PC-3 (cell line): ENCODE data around the gene TRPM2.

Source experiments
- CTCF ChIP-seq: fragments of 300-600 bp; sonication (generic); conservative IDR thresholded peaks from 2 replicates; pipeline ENCODE4 v1.5.1; 2017; ENCODE audit warnings: antibody characterized with exemption, low read depth, mild to moderate bottlenecking, low read length
- EZH2 ChIP-seq: fragments of 300-600 bp; sonication (generic); IDR thresholded peaks from one replicate; pipeline ENCODE4 v1.6.1; 2017; ENCODE audit warnings: antibody characterized with exemption, mild to moderate bottlenecking, low read length; ENCODE audit not compliant: unreplicated experiment

DNA sequence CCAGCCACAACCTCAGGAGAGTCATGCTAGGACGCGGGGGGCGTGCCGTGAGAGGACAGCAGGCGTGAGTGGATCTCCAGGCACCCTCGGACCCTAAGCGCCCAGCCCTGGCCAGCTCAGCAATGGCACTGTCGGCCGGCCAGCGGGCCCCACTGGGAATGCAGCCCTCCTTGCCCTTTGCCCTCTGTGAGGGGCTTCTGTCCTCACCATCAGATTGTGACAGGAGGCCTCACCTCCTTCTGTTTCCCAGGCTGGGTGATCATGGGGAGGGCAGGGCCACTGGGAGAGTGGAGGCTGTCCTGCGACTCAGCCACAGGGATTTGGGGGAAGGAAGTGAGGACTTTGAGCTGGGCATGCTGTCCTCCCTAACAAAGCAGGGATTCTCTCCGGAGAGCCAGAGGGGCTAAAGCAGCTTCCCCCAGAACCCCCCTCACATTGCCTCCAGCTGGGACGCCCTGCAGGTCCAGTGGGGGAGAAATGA is 95.3 kb downstream of the TRPM2 start:
- TF ChIP-seq CTCF (no peak), EZH2 (no peak)
